ENCODE measurements around the gene NRBF2. TPM values are rescaled to one million over a fixed set of nuclear protein-coding genes. Genes with fewer than 3 reads are reported as not detected.
A peak's percentile ranks its signal among the peaks of the same experiment; 100 is the strongest.

The NRBF2 gene
- total RNA-seq, 4 donors from 2014 or later, result 10.2 to 29.2 (median 13.3) TPM

DNA sequence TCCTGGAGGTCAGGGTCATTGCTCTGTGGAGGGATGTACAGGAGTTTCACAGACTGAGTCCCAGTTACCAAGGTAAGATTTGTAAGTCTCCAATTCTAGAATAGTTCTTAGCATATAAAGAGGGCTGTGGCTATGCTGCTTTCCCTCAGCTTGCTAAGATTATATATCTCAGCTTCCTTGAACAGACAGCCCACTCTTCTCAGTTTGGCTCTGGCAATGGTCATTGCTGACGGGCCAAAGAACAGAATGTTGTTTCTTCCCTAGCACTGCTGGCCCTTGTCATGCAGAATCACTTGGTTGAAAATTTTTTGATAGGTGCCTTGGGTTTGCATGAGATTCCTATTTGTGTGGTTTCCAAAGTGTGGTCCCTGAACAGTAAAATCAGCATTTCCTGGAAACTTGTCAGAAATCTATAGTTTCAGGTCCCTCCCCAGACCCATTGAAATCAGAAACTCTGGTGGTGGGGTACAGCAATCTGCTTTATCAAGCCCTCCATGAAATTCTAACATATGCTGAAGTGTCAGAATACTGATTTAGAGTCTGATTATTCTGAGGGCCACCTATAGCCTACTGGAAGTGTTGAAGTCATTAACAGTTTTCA lies 38.2 kb downstream of the NRBF2 start:
- in situ Hi-C loops (cut with MboI; ENCODE audit: low sequenced_read_pairs in 4 of 4), result loop anchor here in 3 of 4 donors (25.0 kb wide), 3 partner anchors 159 to 734 kb away; no protein-coding TSS in a partner anchor
- Histone ChIP-seq H3K4me3 (no peak overlapping the region), H3K27ac (peak overlapping the region in 1 of 4 donors; percentile 4), H3K4me1 (peaks cover 0 to 8% of the 10 kb centered on the region in 2 donors), H3K9me3 (no peaks in the 10 kb centered on the region), H3K27me3 (no peaks in the 10 kb centered on the region), H3K36me3 (peaks cover 3 to 23% of the 10 kb centered on the region in 2 donors)
- intact Hi-C loops (cut with DNase I; ENCODE audit: low total_unique reads), result no loop called here
- no peak for DNase-seq
- TF ChIP-seq, protein P1, sequence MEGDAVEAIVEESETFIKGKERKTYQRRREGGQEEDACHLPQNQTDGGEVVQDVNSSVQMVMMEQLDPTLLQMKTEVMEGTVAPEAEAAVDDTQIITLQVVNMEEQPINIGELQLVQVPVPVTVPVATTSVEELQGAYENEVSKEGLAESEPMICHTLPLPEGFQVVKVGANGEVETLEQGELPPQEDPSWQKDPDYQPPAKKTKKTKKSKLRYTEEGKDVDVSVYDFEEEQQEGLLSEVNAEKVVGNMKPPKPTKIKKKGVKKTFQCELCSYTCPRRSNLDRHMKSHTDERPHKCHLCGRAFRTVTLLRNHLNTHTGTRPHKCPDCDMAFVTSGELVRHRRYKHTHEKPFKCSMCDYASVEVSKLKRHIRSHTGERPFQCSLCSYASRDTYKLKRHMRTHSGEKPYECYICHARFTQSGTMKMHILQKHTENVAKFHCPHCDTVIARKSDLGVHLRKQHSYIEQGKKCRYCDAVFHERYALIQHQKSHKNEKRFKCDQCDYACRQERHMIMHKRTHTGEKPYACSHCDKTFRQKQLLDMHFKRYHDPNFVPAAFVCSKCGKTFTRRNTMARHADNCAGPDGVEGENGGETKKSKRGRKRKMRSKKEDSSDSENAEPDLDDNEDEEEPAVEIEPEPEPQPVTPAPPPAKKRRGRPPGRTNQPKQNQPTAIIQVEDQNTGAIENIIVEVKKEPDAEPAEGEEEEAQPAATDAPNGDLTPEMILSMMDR (IDR thresholded peaks at IDR 0.05 in 4 of 5, conservative IDR thresholded peaks at IDR 0.05 in 1 of 5), result no peak
- no peak for TF ChIP-seq POLR2A (IDR thresholded peaks at IDR 0.05)
- ATAC-seq, result no peak

DNA sequence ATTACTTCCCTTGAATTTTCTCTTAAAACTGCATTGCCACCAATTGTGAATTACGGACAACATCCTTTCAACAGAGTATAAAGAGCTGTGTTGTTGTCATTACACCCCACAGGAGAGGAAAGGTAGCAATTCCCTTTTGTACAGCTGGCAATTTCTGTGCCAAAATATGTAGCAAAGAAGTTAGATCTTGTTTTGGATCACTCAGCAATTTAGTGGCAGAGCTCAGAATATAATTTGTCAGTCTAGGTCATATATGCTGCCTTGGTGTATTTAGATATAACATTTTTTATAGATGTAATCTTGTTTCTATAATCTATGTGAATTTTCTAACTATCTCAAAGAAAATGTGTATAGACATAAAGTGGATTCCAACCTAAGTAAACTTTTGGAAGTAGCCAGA lies 38.8 kb downstream of the NRBF2 start:
- TF ChIP-seq POLR2A (IDR thresholded peaks at IDR 0.05), result no peak
- TF ChIP-seq, protein P1 (IDR thresholded peaks at IDR 0.05 in 4 of 5, conservative IDR thresholded peaks at IDR 0.05 in 1 of 5), result no peak
- Histone ChIP-seq H3K36me3 (peaks cover 3 to 29% of the 10 kb centered on the region in 2 donors), H3K4me3 (no peak overlapping the region), H3K9me3 (no peaks in the 10 kb centered on the region), H3K27ac (no peak overlapping the region), H3K27me3 (no peaks in the 10 kb centered on the region), H3K4me1 (peaks cover 0 to 8% of the 10 kb centered on the region in 2 donors)
- in situ Hi-C loops (cut with MboI; ENCODE audit: low sequenced_read_pairs in 4 of 4) (loop anchor here in 3 of 4 donors (25.0 kb wide), 3 partner anchors 160 to 735 kb away; no protein-coding TSS in a partner anchor), intact Hi-C loops (cut with DNase I; ENCODE audit: low total_unique reads) (no loop called here)
- DNase-seq (no peak), ATAC-seq (no peak)

DNA sequence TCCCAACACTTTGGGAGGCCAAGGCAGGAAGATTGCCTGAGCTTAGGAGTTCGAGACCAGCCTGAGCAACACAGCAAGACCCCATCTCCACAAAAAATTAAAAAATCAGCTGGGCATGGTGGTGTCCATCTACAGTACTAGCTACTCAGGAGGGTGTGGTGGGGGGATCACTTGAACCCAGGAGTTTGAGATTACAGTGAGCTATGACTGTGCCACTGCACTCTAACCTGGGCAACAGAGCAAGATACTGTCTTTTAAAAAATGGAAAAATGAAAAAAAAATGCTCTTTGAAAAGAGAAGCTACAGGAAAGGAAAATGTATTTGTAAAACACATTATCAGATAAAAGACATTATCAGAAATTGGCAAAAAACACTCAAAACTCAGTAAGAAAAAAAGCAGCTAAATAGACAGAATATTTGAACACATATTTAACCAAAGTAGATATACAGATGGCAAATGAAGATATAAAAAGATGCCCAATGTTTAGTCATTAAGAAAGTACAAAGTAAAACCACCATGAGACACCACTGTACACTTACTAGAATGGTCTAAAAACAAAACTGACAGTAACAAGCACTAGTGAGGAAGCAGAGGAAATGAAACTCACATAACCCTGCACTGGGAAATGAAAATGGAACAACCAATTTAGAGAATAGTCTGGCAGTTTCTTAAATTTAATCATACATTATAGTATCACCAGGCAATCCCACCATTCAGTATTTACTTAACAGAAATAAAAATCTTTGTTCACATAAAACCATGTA lies 40.5 kb downstream of the NRBF2 start:
- H3K9me3 ChIP-seq, result no peaks in the 10 kb centered on the region
- no peak overlapping the region for H3K4me3 ChIP-seq
- H3K27me3 ChIP-seq, result no peaks in the 10 kb centered on the region
- ATAC-seq, result no peak
- H3K36me3 ChIP-seq, result peaks cover 3 to 40% of the 10 kb centered on the region in 2 donors
- H3K4me1 ChIP-seq, result no peaks in the 10 kb centered on the region
- H3K27ac ChIP-seq, result no peak overlapping the region
- in situ Hi-C loops (cut with MboI; ENCODE audit: low sequenced_read_pairs in 4 of 4) (loop anchor here in 3 of 4 donors (25.0 kb wide), 3 partner anchors 161 to 736 kb away; no protein-coding TSS in a partner anchor), intact Hi-C loops (cut with DNase I; ENCODE audit: low total_unique reads) (no loop called here)
- no peak for DNase-seq
- TF ChIP-seq, protein P1 (IDR thresholded peaks at IDR 0.05 in 4 of 5, conservative IDR thresholded peaks at IDR 0.05 in 1 of 5), result no peak
- TF ChIP-seq POLR2A (IDR thresholded peaks at IDR 0.05), result no peak

DNA sequence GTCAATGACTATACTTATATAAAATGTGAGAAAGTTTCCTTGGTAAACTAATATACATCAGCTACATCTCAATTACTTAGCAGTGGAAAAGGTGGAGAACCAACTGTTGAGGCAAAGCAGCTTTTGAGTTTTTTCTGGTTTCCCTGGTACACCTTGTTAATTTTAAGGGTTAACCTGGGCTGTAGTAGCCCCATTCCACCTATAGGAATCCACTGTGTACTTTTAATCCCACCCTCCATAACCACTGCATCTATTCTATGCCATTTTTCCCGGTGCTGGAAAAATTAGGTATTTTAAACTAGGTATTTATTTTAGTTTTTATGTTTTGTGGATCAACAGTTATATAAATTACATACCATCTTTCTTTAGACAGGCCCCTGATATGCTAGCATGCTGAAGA lies 42.4 kb downstream of the NRBF2 start:
- in situ Hi-C loops (cut with MboI; ENCODE audit: low sequenced_read_pairs in 4 of 4) (no loop called here), intact Hi-C loops (cut with DNase I; ENCODE audit: low total_unique reads) (no loop called here)
- no peak overlapping the region for H3K4me3 ChIP-seq
- TF ChIP-seq, protein P1 (IDR thresholded peaks at IDR 0.05 in 4 of 5, conservative IDR thresholded peaks at IDR 0.05 in 1 of 5), result no peak
- no peak for TF ChIP-seq POLR2A (IDR thresholded peaks at IDR 0.05)
- H3K36me3 ChIP-seq, result peaks cover 3 to 55% of the 10 kb centered on the region in 2 donors
- H3K27ac ChIP-seq, result no peak overlapping the region
- H3K27me3 ChIP-seq, result no peaks in the 10 kb centered on the region
- no peaks in the 10 kb centered on the region for H3K9me3 ChIP-seq
- DNase-seq (no peak), ATAC-seq (no peak)
- H3K4me1 ChIP-seq, result no peaks in the 10 kb centered on the region
